ENCODE results near the gene PTPRD.

PTPRD gene

GRCh38 chr9:8782237-8782636, 1830.6 kb downstream of the PTPRD start:
- Histone ChIP-seq H3K4me3 (ENCODE audit: insufficient read length, low read depth) (no peak overlapping the region), H3K4me1 (ENCODE audit: insufficient read depth, insufficient read length) (no peaks in the 10 kb centered on the region), H3K9ac (ENCODE audit: insufficient read length, low read depth) (no peak overlapping the region), H3K9me3 (ENCODE audit: insufficient read depth, low read length) (no peaks in the 10 kb centered on the region), H3K36me3 (ENCODE audit: insufficient read depth, insufficient read length, low read length) (no peaks in the 10 kb centered on the region), H3K27me3 (ENCODE audit: insufficient read depth, insufficient read length) (no peaks in the 10 kb centered on the region)
- DNase-seq (ENCODE audit: low read depth, low spot score), result no peak
- TF ChIP-seq ZNF274 (IDR thresholded peaks at IDR 0.05; ENCODE audit: low read depth, low read length) (no peak), SUZ12 (IDR thresholded peaks at IDR 0.05; ENCODE audit: extremely low read depth, insufficient read depth, insufficient read length) (no peak), YY1 (IDR thresholded peaks at IDR 0.05; ENCODE audit: insufficient read depth, insufficient read length) (no peak)

DNA sequence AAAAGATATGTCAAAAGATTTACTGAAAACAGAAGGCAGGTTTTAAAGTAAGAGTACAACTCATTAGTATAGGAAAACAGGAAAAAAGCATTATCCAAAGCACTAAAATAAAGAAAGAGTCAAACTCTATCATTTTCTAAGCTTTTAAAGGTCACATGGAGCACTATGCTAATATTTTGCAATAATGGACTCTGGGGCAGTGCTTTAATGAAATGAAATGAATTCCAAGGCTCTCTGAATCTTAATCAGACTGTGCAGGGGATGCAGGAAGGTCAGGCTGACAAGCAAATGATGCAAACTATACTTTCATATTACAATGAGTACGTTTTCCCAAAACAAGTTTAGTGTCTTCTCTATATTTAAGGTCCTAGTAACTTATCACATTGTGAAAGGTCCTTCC, 1831.3 kb downstream of the PTPRD start:
- H3K9me3 ChIP-seq (ENCODE audit: insufficient read depth, low read length), result no peaks in the 10 kb centered on the region
- no peaks in the 10 kb centered on the region for H3K27me3 ChIP-seq (ENCODE audit: insufficient read depth, insufficient read length)
- H3K4me1 ChIP-seq (ENCODE audit: insufficient read depth, insufficient read length), result no peaks in the 10 kb centered on the region
- no peak overlapping the region for H3K9ac ChIP-seq (ENCODE audit: insufficient read length, low read depth)
- no peak overlapping the region for H3K4me3 ChIP-seq (ENCODE audit: insufficient read length, low read depth)
- H3K36me3 ChIP-seq (ENCODE audit: insufficient read depth, insufficient read length, low read length), result no peaks in the 10 kb centered on the region
- DNase-seq (ENCODE audit: low read depth, low spot score), result no peak
- TF ChIP-seq SUZ12 (IDR thresholded peaks at IDR 0.05; ENCODE audit: extremely low read depth, insufficient read depth, insufficient read length) (no peak), YY1 (IDR thresholded peaks at IDR 0.05; ENCODE audit: insufficient read depth, insufficient read length) (no peak), ZNF274 (IDR thresholded peaks at IDR 0.05; ENCODE audit: low read depth, low read length) (no peak)

GRCh38 chr9:8780386-8780785, 1832.4 kb downstream of the PTPRD start:
- H3K9ac ChIP-seq (ENCODE audit: insufficient read length, low read depth), result no peak overlapping the region
- no peak for DNase-seq (ENCODE audit: low read depth, low spot score)
- no peaks in the 10 kb centered on the region for H3K36me3 ChIP-seq (ENCODE audit: insufficient read depth, insufficient read length, low read length)
- no peak overlapping the region for H3K4me3 ChIP-seq (ENCODE audit: insufficient read length, low read depth)
- no peaks in the 10 kb centered on the region for H3K4me1 ChIP-seq (ENCODE audit: insufficient read depth, insufficient read length)
- H3K9me3 ChIP-seq (ENCODE audit: insufficient read depth, low read length), result no peaks in the 10 kb centered on the region
- no peaks in the 10 kb centered on the region for H3K27me3 ChIP-seq (ENCODE audit: insufficient read depth, insufficient read length)
- TF ChIP-seq YY1 (IDR thresholded peaks at IDR 0.05; ENCODE audit: insufficient read depth, insufficient read length) (no peak), SUZ12 (IDR thresholded peaks at IDR 0.05; ENCODE audit: extremely low read depth, insufficient read depth, insufficient read length) (no peak), ZNF274 (IDR thresholded peaks at IDR 0.05; ENCODE audit: low read depth, low read length) (no peak)

DNA sequence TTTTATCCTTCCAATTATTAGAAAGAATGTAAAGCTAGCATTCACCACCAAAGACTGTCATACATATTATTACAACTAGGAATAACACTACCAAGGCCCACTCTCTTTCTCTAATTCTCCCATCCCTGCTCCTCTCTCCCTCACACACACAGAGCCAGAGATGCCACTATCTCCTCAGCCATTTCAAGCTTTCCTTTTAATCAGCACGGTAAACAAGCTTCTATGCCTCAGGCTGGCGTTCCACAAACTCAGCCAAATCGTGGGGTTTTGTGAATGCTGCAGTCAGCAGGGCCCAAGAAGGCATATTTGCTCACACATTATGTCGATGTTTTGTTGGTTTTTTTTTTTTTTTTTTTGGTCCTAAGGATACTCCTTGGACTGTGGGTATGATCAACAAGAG, 1833.3 kb downstream of the PTPRD start:
- Histone ChIP-seq H3K4me3 (ENCODE audit: insufficient read length, low read depth) (no peak overlapping the region), H3K9ac (ENCODE audit: insufficient read length, low read depth) (no peak overlapping the region), H3K9me3 (ENCODE audit: insufficient read depth, low read length) (no peaks in the 10 kb centered on the region), H3K4me1 (ENCODE audit: insufficient read depth, insufficient read length) (no peaks in the 10 kb centered on the region), H3K27me3 (ENCODE audit: insufficient read depth, insufficient read length) (no peaks in the 10 kb centered on the region), H3K36me3 (ENCODE audit: insufficient read depth, insufficient read length, low read length) (no peaks in the 10 kb centered on the region)
- DNase-seq (ENCODE audit: low read depth, low spot score), result no peak
- no peak for TF ChIP-seq SUZ12 (IDR thresholded peaks at IDR 0.05; ENCODE audit: extremely low read depth, insufficient read depth, insufficient read length)
- no peak for TF ChIP-seq ZNF274 (IDR thresholded peaks at IDR 0.05; ENCODE audit: low read depth, low read length)
- TF ChIP-seq YY1 (IDR thresholded peaks at IDR 0.05; ENCODE audit: insufficient read depth, insufficient read length), result no peak

- no peaks in the 10 kb centered on the region for H3K4me1 ChIP-seq (ENCODE audit: insufficient read depth, insufficient read length)
Measured at GRCh38 chr9:8778356-8778755, 1834.4 kb downstream of the PTPRD start.

GRCh38 chr9:8772302-8772701, 1840.5 kb downstream of the PTPRD start:
- Histone ChIP-seq H3K9me3 (ENCODE audit: insufficient read depth, low read length) (no peaks in the 10 kb centered on the region), H3K27me3 (ENCODE audit: insufficient read depth, insufficient read length) (no peaks in the 10 kb centered on the region), H3K9ac (ENCODE audit: insufficient read length, low read depth) (no peak overlapping the region), H3K4me3 (ENCODE audit: insufficient read length, low read depth) (no peak overlapping the region), H3K4me1 (ENCODE audit: insufficient read depth, insufficient read length) (no peaks in the 10 kb centered on the region), H3K36me3 (ENCODE audit: insufficient read depth, insufficient read length, low read length) (no peaks in the 10 kb centered on the region)
- no peak for DNase-seq (ENCODE audit: low read depth, low spot score)
- no peak for TF ChIP-seq SUZ12 (IDR thresholded peaks at IDR 0.05; ENCODE audit: extremely low read depth, insufficient read depth, insufficient read length)

More at GRCh38 chr9:8778356-8778755, 1834.4 kb downstream of the PTPRD start:
- no peak for DNase-seq (ENCODE audit: low read depth, low spot score)
- TF ChIP-seq YY1 (IDR thresholded peaks at IDR 0.05; ENCODE audit: insufficient read depth, insufficient read length), result no peak
- no peak for TF ChIP-seq ZNF274 (IDR thresholded peaks at IDR 0.05; ENCODE audit: low read depth, low read length)
- no peak for TF ChIP-seq SUZ12 (IDR thresholded peaks at IDR 0.05; ENCODE audit: extremely low read depth, insufficient read depth, insufficient read length)
- H3K4me3 ChIP-seq (ENCODE audit: insufficient read length, low read depth), result no peak overlapping the region
- H3K27me3 ChIP-seq (ENCODE audit: insufficient read depth, insufficient read length), result no peaks in the 10 kb centered on the region
- H3K36me3 ChIP-seq (ENCODE audit: insufficient read depth, insufficient read length, low read length), result no peaks in the 10 kb centered on the region
- no peak overlapping the region for H3K9ac ChIP-seq (ENCODE audit: insufficient read length, low read depth)
- no peaks in the 10 kb centered on the region for H3K9me3 ChIP-seq (ENCODE audit: insufficient read depth, low read length)

GRCh38 chr9:8769153-8769552, 1843.6 kb downstream of the PTPRD start:
- H3K27me3 ChIP-seq (ENCODE audit: insufficient read depth, insufficient read length), result no peaks in the 10 kb centered on the region
- no peak overlapping the region for H3K4me3 ChIP-seq (ENCODE audit: insufficient read length, low read depth)
- no peak for DNase-seq (ENCODE audit: low read depth, low spot score)
- H3K36me3 ChIP-seq (ENCODE audit: insufficient read depth, insufficient read length, low read length), result no peaks in the 10 kb centered on the region
- no peak for TF ChIP-seq ZNF274 (IDR thresholded peaks at IDR 0.05; ENCODE audit: low read depth, low read length)
- no peak for TF ChIP-seq YY1 (IDR thresholded peaks at IDR 0.05; ENCODE audit: insufficient read depth, insufficient read length)
- H3K9me3 ChIP-seq (ENCODE audit: insufficient read depth, low read length), result no peaks in the 10 kb centered on the region
- no peaks in the 10 kb centered on the region for H3K4me1 ChIP-seq (ENCODE audit: insufficient read depth, insufficient read length)
- no peak overlapping the region for H3K9ac ChIP-seq (ENCODE audit: insufficient read length, low read depth)

DNA sequence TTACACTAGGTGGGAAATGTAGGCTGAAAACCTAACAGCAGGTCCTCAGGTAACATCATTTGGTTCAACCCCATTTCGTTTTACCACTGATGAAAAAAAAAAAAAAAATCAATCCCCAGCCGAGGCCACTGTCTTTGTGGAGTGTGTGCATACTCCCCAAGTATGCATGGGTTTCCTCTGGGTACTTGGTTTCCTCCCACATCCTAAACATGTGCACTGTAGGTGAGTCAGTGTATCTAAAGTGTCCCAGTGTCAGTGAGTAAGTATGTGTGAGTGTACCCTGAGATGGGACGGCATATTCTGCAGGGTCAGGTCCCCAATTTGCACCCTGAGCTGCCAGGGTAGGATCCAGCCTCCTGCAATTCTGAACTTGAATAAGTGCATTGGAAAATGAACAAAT, 1846.7 kb downstream of the PTPRD start:
- DNase-seq (ENCODE audit: low read depth, low spot score), result no peak

More for the DNA sequence above, 1846.7 kb downstream of the PTPRD start:
- H3K36me3 ChIP-seq (ENCODE audit: insufficient read depth, insufficient read length, low read length), result no peaks in the 10 kb centered on the region
- no peak overlapping the region for H3K9ac ChIP-seq (ENCODE audit: insufficient read length, low read depth)
- no peak overlapping the region for H3K4me3 ChIP-seq (ENCODE audit: insufficient read length, low read depth)
- no peaks in the 10 kb centered on the region for H3K27me3 ChIP-seq (ENCODE audit: insufficient read depth, insufficient read length)
- H3K9me3 ChIP-seq (ENCODE audit: insufficient read depth, low read length), result no peaks in the 10 kb centered on the region
- TF ChIP-seq SUZ12 (IDR thresholded peaks at IDR 0.05; ENCODE audit: extremely low read depth, insufficient read depth, insufficient read length), result no peak
- no peak for TF ChIP-seq ZNF274 (IDR thresholded peaks at IDR 0.05; ENCODE audit: low read depth, low read length)
- no peak for TF ChIP-seq YY1 (IDR thresholded peaks at IDR 0.05; ENCODE audit: insufficient read depth, insufficient read length)
- no peaks in the 10 kb centered on the region for H3K4me1 ChIP-seq (ENCODE audit: insufficient read depth, insufficient read length)
